ENCODE measurements around the gene C16orf54.
A peak's percentile ranks its signal among the peaks of the same experiment; 100 is the strongest.
"Not testable (repeated sequence)": the region's sequence is repeated elsewhere in the genome, so short reads cannot be mapped to it uniquely, and the experiment has no call there.

Gene C16orf54

GRCh38 chr16:29766571-29766970 lies 20.8 kb upstream of the C16orf54 start:
- no peak for DNase-seq

DNA sequence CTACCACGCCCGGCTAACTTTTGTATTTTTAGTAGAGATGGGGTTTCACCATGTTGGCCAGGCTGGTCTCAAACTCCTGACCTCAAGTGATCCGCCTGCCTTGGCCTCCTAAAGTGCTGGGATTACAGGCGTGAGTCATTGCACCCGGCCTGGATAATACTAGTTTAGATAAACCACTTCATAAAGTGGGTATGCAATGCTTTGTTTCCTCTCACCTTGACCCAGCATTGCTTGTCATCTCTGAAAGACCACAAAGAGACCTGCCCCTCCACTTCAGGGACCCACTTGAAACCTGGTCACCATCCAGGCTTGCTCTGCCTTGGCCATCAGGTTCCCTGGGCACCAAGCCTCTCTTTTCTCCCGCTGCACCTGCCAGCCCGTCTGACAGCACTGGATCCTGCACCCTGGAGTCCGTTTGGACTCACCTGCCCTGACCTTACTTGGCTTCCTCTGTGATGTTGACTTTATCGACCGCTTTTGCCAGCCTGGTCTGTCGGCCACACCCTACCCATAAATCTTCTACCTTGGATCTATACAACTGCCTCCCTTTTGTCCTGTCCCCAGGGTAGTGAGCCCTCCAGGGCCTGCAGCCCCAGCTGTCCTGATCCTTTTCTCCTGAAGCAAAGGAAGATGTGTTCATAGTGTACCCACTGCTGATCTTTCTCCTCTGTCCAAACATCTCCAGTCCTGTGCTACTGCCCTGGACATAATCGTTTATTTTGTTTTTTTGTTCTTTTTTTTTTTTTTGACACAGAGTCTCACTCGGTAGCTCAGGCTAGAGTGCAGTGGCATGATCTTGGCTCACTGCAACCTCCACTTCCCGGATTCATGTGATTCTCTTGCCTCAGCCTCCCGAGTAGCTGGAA lies 19.6 kb upstream of the C16orf54 start:
- DNase-seq: no peak

DNA sequence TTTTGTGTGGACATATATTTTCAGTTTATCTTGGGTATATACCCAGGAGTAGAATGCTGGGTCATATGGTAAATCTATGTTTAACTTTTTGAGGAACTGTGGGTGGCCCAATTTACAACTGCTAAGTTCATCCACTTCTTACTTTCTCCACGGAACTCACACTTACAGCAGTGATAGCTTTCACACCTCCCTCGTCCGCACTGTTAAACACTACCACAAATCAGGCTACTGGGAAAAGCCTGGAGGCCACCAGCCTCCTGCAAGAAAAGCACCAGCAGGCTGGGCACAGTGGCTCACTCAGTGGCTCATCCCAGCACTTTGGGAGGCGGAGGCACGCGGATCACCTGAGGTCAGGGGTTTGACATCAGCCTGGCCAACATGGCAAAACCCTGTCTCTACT lies 17.5 kb upstream of the C16orf54 start:
- no peak for DNase-seq

DNA sequence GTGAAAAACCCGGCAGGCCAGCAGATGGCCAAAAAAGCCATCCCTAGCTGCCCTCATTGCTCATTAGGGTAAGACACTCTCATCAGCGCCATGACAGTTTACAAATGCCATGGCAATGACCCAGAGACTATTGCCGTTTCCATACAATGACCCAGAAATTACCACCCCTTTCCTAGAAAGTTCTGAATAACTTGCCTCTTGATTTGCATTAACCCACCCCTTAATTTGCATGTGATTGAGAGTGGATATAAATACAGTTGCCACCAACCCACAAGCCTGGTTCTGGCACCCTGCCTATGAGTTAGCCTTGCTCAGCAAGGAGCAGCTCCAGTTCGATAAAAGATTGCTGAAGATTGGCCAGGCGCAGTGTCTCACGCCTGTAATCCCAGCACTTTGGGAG lies 16.1 kb upstream of the C16orf54 start:
- DNase-seq: no peak

DNA sequence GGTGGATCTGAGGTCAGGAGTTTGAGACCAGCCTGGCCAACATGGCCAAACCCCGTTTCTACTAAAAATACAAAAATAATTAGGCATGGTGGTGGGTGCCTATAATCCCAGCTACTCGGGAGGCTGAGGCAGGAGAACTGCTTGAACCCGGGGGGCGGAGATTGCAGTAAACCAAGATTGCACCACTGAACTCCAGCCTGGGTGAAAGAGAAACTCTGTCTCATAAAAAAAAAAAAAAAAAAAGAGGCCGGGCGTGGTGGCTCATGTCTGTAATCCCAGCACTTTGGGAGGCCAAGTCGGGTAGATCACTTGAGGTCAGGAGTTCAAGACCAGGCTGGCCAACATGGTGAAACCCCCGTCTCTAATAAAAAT lies 15.5 kb upstream of the C16orf54 start:
- DNase-seq: not testable (repeated sequence)

GRCh38 chr16:29760567-29761279 lies 14.9 kb upstream of the C16orf54 start:
- DNase-seq: no peak

DNA sequence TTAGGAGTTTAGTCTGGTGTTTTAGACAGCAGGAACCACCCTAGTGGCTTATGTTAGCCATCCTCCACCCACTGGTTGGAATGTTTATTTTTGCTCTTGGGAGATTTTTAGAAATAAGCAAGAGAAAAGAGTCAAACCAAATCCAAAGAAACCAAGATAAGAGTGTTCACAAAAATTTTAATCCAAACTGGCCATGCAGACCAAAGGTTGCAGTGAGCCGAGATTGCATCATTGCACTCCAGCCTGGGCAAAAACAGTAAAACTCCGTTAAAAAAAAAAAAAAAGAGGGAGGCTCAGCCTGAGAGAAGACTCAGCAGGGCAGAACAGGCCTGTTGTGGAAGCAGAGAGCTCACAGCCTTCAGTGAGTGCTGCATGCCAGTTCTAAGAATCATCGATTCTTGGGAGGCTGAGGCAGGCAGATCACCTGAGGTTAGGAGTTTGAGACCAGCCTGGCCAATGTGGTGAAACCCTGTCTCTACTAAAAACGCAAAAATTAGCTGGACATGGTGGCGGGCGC lies 12.2 kb upstream of the C16orf54 start:
- DNase-seq: no peak

DNA sequence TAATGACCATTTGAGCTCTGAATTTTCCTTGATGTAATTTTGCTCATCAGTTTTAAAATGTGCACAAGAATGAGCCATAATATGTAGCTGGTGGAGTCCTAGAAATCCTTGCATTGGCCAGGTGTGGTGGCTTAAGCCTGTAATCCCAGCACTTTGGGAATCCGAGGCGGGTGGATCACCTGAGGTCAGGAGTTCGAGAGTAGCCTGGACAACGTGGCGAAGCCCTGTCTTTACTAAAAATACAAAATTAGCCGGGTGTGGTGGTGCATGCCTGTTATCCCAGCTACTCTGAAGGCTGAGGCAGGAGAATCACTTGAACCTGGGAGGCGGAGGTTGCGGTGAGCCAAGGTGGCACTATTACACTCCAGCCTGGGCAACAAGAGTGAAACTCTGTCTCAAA lies 11.3 kb upstream of the C16orf54 start:
- not testable (repeated sequence) for DNase-seq

DNA sequence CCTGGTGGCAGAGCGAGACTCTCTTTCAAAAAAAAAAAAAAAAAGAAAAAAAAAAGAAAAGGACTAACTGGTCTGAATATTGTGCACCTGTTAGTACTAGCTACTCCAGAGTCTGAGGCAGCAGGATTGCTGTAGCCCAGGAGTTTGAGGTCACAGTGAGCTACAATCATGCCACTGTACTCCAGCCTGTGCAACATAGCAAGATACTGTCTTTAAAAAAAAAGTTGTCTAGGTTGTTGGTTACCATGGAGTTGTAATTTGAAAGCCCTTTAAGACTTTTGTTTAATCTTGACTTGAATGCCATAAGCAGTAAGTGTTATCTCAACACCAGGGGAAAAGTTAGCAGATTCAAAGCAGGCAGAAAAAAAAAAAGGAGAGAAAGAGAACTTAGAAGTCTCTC lies 10.9 kb upstream of the C16orf54 start:
- DNase-seq: peak; percentile 9

- DNase-seq: no peak
Measured at GRCh38 chr16:29753516-29753915, 7.7 kb upstream of the C16orf54 start.

DNA sequence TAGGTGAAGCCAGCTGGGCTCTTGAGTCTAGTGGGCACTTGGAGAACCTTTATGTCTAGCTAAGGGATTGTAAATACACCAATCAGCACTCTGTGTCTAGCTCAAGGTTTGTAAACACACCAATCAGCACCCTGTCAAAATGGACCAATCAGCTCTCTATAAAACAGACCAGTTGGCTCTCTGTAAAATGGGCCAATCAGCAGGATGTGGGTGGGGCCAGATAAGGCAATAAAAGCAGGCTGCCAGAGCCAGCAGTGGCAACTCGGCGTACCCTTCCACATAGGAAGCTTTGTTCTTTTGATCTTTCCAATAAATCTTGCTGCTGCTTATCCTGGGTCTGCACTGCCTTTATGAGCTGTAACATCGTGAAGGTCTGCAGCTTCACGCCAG lies 3.0 kb upstream of the C16orf54 start:
- DNase-seq: not testable (repeated sequence)

GRCh38 chr16:29747947-29748759 lies 2.4 kb upstream of the C16orf54 start:
- DNase-seq: no peak

DNA sequence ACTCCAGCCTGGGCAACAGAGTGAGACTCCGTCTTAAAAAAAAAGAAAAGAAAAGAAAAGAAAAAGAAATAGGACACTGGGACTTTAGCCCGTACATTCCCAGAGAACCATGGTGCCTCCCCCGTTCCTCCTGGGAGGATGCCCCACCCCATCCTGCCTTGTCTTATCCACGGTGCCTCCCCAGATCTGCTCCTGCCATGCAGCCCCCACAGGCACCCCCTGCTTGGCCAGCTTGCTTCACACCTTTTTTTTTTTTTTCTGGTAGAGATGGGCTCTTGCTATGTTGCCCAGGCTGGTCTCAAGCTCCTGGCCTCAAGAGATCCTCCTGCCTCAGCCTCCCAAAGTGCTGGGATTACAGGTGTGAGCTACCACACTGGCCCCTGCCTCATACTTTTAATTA lies 728 bp upstream of the C16orf54 start:
- DNase-seq: not testable (repeated sequence)

GRCh38 chr16:29745121-29745852 lies 503 bp downstream of the C16orf54 start:
- DNase-seq: peak; percentile 69

DNA sequence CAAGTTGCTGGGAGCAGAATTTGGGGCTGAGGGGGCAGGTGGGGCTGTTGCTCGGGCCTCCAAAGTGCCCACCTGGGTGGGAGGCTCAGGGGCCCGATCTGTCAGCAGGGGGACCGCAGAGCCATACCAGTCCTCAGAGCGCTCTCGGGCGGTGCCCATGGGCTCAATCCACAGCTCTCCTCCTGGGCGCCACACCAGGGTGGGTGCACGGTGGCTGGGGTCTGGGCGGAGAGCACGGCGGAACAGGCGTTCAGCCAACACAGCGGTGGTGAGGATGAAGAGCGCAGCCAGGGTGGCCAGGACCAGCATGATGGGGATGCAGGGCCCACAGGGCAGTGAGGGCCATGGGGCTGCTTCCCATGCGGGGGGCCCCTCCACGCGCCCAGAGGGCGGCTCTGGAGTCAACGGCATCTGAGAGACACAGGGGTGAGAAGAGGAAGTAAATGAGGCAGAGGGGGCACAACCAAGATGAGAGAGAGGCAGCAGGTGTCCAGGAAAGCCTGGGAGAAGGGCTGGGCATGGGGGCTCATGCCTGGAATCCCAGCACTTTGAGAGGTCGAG lies 1.2 kb downstream of the C16orf54 start:
- DNase-seq: no peak

DNA sequence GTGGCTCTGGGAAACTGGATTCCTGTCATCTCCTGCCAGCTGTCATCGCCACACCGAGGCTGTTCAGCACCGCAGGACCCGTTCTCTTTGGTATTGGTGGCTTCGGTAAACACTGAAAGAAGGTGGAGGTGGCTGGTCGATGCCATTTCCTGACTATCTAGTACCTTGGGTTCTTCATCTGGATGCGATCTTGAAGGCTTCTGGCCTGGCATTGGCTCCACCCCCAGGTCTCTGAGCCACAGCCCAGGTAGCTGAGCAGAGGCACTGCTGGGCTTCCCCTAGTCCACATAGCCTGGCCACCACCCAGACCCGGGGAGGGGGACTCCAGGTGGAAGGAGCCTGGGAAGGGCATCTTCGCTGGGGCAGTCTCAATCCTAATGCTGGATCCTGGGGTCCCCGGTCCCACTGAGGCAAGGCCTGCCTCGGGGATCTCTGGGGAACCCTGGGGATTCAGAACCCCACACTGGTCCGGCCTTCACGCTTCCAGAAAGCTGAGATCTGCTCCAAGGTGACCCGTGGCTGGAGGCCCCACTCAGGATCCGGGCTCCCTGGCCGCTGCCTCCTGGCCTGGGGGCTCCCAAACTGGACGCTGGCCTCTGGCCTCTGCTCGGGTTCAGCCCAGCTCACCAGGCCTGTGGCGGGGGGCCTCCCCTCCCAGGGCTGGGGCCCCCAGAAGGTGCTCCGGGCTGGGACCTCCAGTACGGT lies 1.8 kb downstream of the C16orf54 start:
- peak; percentile 66 for DNase-seq

DNA sequence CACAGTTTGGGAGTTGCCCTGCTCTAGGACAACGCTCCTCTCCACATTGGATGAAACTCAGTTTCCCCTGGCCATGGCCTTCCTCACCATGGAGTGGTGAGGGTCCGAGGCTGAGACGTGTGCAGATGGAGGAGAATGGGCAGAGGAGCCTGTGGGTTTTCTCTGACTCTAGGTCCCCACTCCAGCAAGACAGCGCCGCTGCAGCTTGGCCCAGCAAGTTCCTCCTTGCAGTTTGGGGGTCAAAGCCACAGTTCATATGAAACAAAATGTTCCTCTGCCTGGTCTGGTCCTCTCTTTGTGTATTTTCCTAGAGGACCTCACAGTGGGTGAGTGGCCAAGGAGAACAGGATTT lies 2.3 kb downstream of the C16orf54 start:
- DNase-seq: no peak

DNA sequence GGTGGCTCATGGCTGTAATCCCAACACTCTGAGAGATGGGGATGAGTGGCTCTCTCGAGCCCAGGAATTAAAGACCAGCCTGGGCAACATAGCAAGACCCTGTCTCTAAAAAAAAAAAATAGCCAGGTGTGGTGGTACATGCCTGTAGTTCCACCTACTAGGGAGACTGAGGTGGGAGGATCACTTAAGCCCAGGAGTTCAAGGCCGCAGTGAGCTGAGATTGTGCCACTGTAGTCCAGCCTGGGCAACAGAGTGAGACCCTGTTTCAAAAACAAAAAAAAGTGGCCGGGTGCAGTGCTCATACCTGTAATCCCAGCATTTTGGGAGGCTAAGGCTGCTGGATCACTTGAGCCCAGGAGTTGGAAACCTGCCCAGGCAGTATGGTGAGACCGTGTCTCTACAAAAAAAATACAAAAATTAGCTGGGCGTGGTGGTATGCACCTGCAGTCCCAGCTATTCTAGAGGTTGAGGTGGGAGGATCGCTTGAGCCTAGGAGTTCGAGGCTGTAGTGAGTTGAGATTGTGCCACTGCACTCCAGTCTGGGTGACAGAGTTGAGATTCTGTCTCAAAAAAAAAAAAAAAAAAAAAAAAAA lies 3.0 kb downstream of the C16orf54 start:
- no peak for DNase-seq

DNA sequence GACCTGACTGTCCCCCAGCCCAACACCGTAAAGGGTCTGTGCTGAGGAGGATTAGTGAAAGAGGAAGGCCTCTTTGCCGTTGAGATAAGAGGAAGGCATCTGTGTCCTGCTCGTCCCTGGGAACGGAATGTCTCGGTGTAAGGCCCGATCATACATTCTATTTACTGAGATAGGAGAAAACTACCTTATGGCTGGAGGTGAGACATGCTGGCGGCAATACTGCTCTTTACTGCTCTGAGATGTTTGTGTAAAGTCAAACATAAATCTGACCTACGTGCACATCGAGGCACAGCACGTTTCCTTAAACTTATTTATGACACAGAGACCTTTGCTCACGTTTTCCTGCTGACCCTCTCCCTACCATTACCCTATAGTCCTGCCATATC lies 5.2 kb downstream of the C16orf54 start:
- not testable (repeated sequence) for DNase-seq

GRCh38 chr16:29739927-29740629 lies 5.7 kb downstream of the C16orf54 start:
- DNase-seq: not testable (repeated sequence)

DNA sequence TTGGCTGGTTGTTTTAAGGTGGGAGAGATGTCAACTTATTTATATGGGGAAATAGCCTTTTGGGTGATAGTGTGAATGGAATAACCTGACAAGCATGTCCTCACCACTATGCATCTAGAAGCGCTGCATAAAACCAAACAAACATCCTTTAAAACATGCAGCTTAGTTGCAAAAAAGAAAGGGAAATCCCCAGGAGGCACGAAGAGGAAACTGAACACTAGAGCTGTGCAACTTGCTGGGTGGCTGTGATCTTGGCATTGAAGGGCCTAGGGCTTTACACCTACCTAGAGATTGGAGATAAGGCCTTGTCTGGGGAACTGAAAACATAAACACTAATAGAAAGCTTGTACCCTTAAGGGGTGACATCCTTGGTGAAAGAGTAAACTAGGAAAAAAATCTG lies 7.3 kb downstream of the C16orf54 start:
- peak; percentile 89 for DNase-seq

Data from CD4-positive, alpha-beta T cell treated with Interleukin-4 for 4 hours (primary cell).